IPS-15b (cell line): ENCODE measurements around the gene TLE7.
A peak's percentile ranks its signal among the peaks of the same experiment; 100 is the strongest.

Source experiments
- H3K27me3 ChIP-seq: one replicate; pipeline ENCODE4 v1.6.1; 2013; ENCODE audit warnings: low read length; ENCODE audit not compliant: control insufficient read depth, insufficient read depth
- H3K36me3 ChIP-seq: one replicate; pipeline ENCODE4 v1.6.1; 2013; ENCODE audit warnings: low read length; ENCODE audit not compliant: control insufficient read depth, insufficient read depth
- H3K4me1 ChIP-seq: one replicate; pipeline ENCODE4 v1.6.1; 2013; ENCODE audit warnings: mild to moderate bottlenecking, low read length; ENCODE audit not compliant: control insufficient read depth, insufficient read depth
- H3K4me3 ChIP-seq: one replicate; pipeline ENCODE4 v1.5.1; 2013; ENCODE audit warnings: low read depth, low read length
- H3K9ac ChIP-seq: one replicate; pipeline ENCODE4 v1.6.1; 2013; ENCODE audit warnings: low read depth, mild to moderate bottlenecking, low read length
- H3K9me3 ChIP-seq: one replicate; pipeline ENCODE4 v1.6.1; 2013; ENCODE audit warnings: mild to moderate bottlenecking, low read length; ENCODE audit not compliant: control insufficient read depth, insufficient read depth

TLE7 gene

GRCh38 chr16:71408536-71408935, 33.3 kb downstream of the TLE7 start:
- peaks cover 3% of the 10 kb centered on the region for H3K9me3 ChIP-seq
- H3K4me1 ChIP-seq, result peaks cover 7% of the 10 kb centered on the region
- H3K9ac ChIP-seq, result no peak overlapping the region
- no peaks in the 10 kb centered on the region for H3K27me3 ChIP-seq
- no peaks in the 10 kb centered on the region for H3K36me3 ChIP-seq
- no peak overlapping the region for H3K4me3 ChIP-seq

DNA sequence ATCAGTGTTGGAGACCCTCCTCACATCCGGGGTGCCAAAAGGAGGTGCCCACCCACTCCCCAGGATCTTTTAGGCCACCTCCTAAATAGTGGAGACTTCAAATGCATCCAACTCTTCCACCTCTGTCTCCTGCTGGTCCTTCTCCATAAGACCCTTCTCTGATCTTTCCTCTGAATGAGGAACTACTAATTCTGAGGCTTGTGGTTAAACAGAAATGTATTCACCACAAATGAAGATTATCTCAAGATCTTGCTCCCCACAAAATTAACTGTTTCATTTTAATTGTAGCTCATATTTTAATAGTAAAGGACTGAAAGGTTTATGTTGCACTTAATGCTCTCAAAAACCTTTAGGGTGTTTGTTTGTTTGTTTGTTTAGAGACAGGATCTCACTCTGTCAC, 34.1 kb downstream of the TLE7 start:
- no peaks in the 10 kb centered on the region for H3K36me3 ChIP-seq
- H3K9me3 ChIP-seq, result peaks cover 3% of the 10 kb centered on the region
- H3K4me3 ChIP-seq, result no peak overlapping the region
- no peaks in the 10 kb centered on the region for H3K27me3 ChIP-seq
- H3K4me1 ChIP-seq, result peaks cover 2% of the 10 kb centered on the region
- H3K9ac ChIP-seq, result no peak overlapping the region

GRCh38 chr16:71406724-71407123, 35.1 kb downstream of the TLE7 start:
- Histone ChIP-seq H3K27me3 (no peaks in the 10 kb centered on the region), H3K4me1 (no peaks in the 10 kb centered on the region)

DNA sequence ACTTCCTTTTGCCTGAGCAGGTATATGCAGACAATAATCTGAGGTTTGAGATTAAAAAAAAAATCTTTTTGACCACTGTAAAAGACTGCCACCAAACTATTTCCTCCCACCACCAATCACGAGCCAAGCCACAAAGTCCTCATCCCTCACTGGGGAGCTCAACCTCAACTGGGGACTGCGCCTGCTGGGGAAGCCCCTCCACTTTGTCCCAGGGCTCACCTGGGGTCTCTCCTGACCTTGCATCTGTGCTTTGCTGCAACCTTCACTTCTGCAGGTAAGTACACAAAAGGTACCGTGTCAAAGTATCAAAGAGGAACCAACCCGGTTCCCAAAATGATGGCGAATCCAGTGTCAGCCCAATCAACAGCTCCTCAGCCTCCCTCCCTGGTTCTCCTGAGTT, 35.5 kb downstream of the TLE7 start:
- Histone ChIP-seq H3K4me3 (no peak overlapping the region), H3K4me1 (no peaks in the 10 kb centered on the region), H3K27me3 (no peaks in the 10 kb centered on the region), H3K36me3 (no peaks in the 10 kb centered on the region), H3K9me3 (peaks cover 3% of the 10 kb centered on the region), H3K9ac (no peak overlapping the region)

More at GRCh38 chr16:71406724-71407123, 35.1 kb downstream of the TLE7 start:
- Histone ChIP-seq H3K36me3 (no peaks in the 10 kb centered on the region), H3K9ac (no peak overlapping the region), H3K4me3 (no peak overlapping the region), H3K9me3 (peaks cover 3% of the 10 kb centered on the region)

- Histone ChIP-seq H3K9ac (no peak overlapping the region), H3K9me3 (peaks cover 3% of the 10 kb centered on the region), H3K4me3 (no peak overlapping the region), H3K27me3 (no peaks in the 10 kb centered on the region), H3K4me1 (peaks cover 8% of the 10 kb centered on the region), H3K36me3 (no peaks in the 10 kb centered on the region)
These were observed 37.5 kb downstream of the TLE7 start for GRCh38 chr16:71404364-71404763.

DNA sequence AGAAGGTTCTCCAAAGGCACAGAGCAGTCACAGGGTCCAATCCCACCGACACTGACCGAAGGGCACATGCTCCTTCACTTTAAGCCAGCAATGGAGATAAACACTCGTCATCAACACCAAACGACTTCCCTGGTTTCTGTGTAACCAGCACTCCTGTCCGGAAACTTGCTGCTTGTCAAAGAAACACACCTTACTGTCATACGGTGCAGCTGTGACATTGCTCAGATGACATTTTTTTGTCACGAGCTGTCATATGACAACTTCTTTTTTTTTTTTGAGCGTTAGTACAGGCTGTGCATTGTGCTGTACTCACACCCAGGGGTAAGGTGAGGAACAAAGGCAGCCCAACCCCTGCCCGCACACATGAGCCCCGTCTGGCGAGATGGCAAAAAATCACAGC, 39.2 kb downstream of the TLE7 start:
- peaks cover 8% of the 10 kb centered on the region for H3K4me1 ChIP-seq
- H3K9me3 ChIP-seq, result peaks cover 3% of the 10 kb centered on the region
- H3K9ac ChIP-seq, result no peak overlapping the region
- H3K27me3 ChIP-seq, result no peaks in the 10 kb centered on the region
- no peak overlapping the region for H3K4me3 ChIP-seq
- no peaks in the 10 kb centered on the region for H3K36me3 ChIP-seq

- H3K27me3 ChIP-seq, result no peaks in the 10 kb centered on the region
These were observed 39.8 kb downstream of the TLE7 start for GRCh38 chr16:71402007-71402406.

DNA sequence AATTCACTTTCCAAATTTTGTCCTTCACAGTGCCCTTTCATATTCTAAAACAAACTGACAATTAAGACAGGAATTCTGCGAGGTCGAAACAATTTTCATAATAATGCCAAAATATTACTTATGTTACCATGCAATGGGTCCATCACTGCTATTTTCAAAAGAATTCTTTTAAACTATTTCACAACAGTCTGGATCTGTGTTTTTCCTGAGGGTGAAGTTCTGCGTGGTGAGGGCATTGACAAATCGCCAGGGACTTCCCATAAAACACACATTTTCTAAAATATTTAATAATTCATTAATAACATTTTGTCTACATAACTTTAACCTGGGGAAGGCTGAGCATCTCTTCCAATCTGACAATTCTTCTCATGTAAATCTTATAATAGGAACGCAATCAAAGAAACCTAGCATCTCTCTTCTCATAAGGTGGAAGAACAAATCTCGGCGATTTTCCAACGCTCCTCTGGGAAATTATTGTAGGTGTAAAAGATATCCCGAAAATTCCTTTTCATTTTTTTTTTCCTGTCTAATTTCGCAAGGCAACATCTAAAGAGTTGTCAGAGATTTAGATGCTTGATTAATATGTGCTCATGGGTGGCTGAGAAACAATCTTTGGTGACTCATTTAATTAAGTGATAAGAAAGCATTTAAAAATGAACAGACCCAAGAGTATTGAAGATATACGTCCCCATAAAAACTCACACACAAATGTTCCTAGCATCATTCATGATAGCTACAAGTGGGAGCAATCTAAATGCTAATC, 41.9 kb downstream of the TLE7 start:
- Histone ChIP-seq H3K4me1 (peaks cover 8% of the 10 kb centered on the region), H3K4me3 (no peak overlapping the region), H3K9me3 (peaks cover 3% of the 10 kb centered on the region), H3K9ac (no peak overlapping the region), H3K36me3 (no peaks in the 10 kb centered on the region), H3K27me3 (no peaks in the 10 kb centered on the region)

More at GRCh38 chr16:71402007-71402406, 39.8 kb downstream of the TLE7 start:
- H3K4me3 ChIP-seq, result no peak overlapping the region
- no peak overlapping the region for H3K9ac ChIP-seq
- peaks cover 3% of the 10 kb centered on the region for H3K9me3 ChIP-seq
- no peaks in the 10 kb centered on the region for H3K36me3 ChIP-seq
- H3K4me1 ChIP-seq, result peaks cover 8% of the 10 kb centered on the region

- no peak overlapping the region for H3K9ac ChIP-seq
- H3K4me1 ChIP-seq, result peaks cover 8% of the 10 kb centered on the region
- H3K27me3 ChIP-seq, result no peaks in the 10 kb centered on the region
- H3K9me3 ChIP-seq, result no peaks in the 10 kb centered on the region
- no peak overlapping the region for H3K4me3 ChIP-seq
- no peaks in the 10 kb centered on the region for H3K36me3 ChIP-seq
These were observed 45.3 kb downstream of the TLE7 start for GRCh38 chr16:71396594-71396993.

DNA sequence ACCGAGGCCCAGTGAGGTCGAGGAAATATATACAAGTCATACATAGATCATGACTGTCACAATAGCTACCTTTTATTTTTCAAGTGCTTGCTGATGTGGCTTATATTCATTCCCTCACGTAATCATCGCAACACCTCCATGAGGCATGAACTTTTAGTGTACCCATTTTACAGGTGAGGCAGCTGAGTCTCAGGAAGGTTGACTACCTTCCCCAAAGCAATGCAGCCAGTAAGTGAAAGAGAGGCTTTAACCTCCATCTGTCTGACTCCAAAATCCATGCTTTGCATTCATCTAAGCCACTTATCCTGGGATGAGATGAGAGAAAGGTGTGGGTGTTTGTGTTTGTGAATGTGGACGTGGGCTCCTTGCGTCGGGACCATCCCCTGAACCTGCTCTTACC, 52.5 kb downstream of the TLE7 start:
- no peaks in the 10 kb centered on the region for H3K9me3 ChIP-seq
- H3K4me3 ChIP-seq, result no peak overlapping the region
- H3K9ac ChIP-seq, result no peak overlapping the region
- H3K36me3 ChIP-seq, result no peaks in the 10 kb centered on the region
- peaks cover 21% of the 10 kb centered on the region for H3K4me1 ChIP-seq
- H3K27me3 ChIP-seq, result no peaks in the 10 kb centered on the region

GRCh38 chr16:71387045-71387871, 54.6 kb downstream of the TLE7 start:
- no peaks in the 10 kb centered on the region for H3K27me3 ChIP-seq
- no peaks in the 10 kb centered on the region for H3K36me3 ChIP-seq
- no peak overlapping the region for H3K4me3 ChIP-seq
- H3K4me1 ChIP-seq, result peaks cover 24% of the 10 kb centered on the region
- H3K9ac ChIP-seq, result peak overlapping the region; percentile 26
- no peaks in the 10 kb centered on the region for H3K9me3 ChIP-seq
